T-helper 17 cell (primary cell): ENCODE data around the gene ATF3. TPM values are rescaled to one million over a fixed set of nuclear protein-coding genes. Genes with fewer than 3 reads are reported as not detected.
A peak's percentile ranks its signal among the peaks of the same experiment; 100 is the strongest.

ENCODE experiments used
- ATAC-seq: fragments of 150-1000 bp; cut with Tn5 transposase; 2 replicates; pipeline ENCODE4 v1.10.0; 2021; ENCODE audit warnings: mild to moderate bottlenecking, moderate library complexity
- DNase-seq, 3 donors: peaks; one replicate each; pipeline versions ENCODE4 v3.0.0 to v3.0.0-alpha.2; 2020 to 2021
- H3K9me3 ChIP-seq: one replicate; pipeline ENCODE4 v1.7.0; 2013; ENCODE audit warnings: low read length, mild to moderate bottlenecking; ENCODE audit not compliant: control insufficient read depth, poor library complexity, severe bottlenecking
- H3K27ac Mint-ChIP-seq: one replicate; pipeline ENCODE4 v1.8.0; 2022; ENCODE audit warnings: mild to moderate bottlenecking, moderate library complexity, mixed read lengths
- H3K27me3 Mint-ChIP-seq: one replicate; pipeline ENCODE4 v1.8.0; 2022; ENCODE audit warnings: mixed read lengths
- H3K36me3 Mint-ChIP-seq: one replicate; pipeline ENCODE4 v1.8.0; 2022; ENCODE audit warnings: low read depth, mixed read lengths
- H3K4me1 Mint-ChIP-seq: one replicate; pipeline ENCODE4 v1.8.0; 2022; ENCODE audit warnings: mild to moderate bottlenecking, mixed read lengths
- H3K4me3 Mint-ChIP-seq: one replicate; pipeline ENCODE4 v1.8.0; 2022; ENCODE audit warnings: mild to moderate bottlenecking, moderate library complexity, mixed read lengths
- total RNA-seq, 4 donors: library from RNA in 2 of 4; stranded (reverse) in 2 of 4; gene quantifications; one replicate each; pipeline ENCODE4 v1.2.3 and lab custom pipeline; 2022 to 2026

ATF3 gene
- total RNA-seq, 2 donors from 2014 or later: 53.0 to 72.5 TPM

DNA sequence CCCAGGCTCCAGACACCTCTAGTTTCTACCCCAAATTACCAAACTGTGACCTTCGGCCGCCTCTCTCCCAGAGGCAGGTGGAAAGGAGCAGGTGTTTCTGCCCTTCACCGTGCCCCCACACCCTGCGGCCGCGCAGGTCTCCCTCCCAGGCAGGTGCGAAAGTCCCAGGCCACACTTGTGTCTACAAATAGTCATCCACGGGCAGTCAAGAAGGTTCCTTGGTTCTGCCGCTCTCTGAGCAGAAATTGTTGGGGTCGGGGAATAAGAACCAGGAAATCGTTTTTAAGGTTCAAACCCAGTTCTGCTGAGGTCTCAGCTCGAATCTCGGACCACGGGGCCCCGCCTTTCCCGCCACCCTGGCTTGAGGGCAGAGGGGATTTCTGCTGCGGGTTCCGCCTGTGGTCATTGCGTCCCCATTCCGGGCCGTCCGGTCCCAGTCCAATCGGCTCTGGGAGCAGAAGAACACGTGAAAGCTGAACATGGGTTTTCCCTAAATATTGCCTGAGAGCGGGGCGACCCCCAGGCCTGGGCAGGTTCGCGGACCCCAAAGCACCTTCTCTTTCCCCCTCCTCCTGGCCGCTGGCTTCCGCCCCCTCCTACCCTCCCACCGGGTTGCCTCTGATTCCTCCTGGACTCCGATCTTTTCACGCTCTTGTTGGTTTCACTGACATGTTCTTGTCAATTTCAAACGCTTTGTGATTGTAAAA, 1.2 kb upstream of the ATF3 start:
- H3K27me3 Mint-ChIP-seq: peaks cover 70% of the 10 kb centered on the region
- no peaks in the 10 kb centered on the region for H3K36me3 Mint-ChIP-seq
- ATAC-seq (no peak), DNase-seq (peak in 1 of 3 donors; percentile 21)
- peaks cover 23% of the 10 kb centered on the region for H3K4me1 Mint-ChIP-seq
- H3K27ac Mint-ChIP-seq: peak overlapping the region; percentile 90
- no peaks in the 10 kb centered on the region for H3K9me3 ChIP-seq
- peak overlapping the region; percentile 94 for H3K4me3 Mint-ChIP-seq

DNA sequence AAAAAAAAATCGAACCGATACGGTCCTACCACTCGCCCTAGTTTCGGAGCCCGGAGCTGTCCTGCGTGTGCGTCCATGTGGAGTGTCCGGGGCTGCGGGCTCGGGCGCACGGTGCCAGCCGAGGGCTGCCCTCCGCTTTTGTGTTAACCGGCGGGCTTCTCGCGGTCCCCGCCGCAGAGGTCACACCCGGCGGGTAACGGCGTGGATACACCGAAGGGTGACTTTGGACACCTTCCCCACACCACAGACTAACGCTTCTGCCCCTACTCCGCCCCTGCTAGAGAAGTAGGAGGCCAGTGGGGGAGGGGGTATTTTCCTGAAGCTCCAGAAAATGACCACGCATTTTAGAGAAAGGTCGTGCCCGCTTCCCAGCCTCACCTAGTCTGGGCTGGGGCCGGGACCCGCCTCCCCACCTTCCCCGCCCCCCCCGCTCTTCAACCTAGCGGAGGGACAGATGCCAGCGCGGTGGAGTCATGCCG, 609 bp upstream of the ATF3 start:
- Mint-ChIP-seq H3K4me1 (peaks cover 23% of the 10 kb centered on the region), H3K27me3 (peaks cover 65% of the 10 kb centered on the region), H3K36me3 (no peaks in the 10 kb centered on the region), H3K27ac (peak overlapping the region; percentile 90), H3K4me3 (peak overlapping the region; percentile 94)
- DNase-seq (no peak), ATAC-seq (no peak)
- H3K9me3 ChIP-seq: no peaks in the 10 kb centered on the region

DNA sequence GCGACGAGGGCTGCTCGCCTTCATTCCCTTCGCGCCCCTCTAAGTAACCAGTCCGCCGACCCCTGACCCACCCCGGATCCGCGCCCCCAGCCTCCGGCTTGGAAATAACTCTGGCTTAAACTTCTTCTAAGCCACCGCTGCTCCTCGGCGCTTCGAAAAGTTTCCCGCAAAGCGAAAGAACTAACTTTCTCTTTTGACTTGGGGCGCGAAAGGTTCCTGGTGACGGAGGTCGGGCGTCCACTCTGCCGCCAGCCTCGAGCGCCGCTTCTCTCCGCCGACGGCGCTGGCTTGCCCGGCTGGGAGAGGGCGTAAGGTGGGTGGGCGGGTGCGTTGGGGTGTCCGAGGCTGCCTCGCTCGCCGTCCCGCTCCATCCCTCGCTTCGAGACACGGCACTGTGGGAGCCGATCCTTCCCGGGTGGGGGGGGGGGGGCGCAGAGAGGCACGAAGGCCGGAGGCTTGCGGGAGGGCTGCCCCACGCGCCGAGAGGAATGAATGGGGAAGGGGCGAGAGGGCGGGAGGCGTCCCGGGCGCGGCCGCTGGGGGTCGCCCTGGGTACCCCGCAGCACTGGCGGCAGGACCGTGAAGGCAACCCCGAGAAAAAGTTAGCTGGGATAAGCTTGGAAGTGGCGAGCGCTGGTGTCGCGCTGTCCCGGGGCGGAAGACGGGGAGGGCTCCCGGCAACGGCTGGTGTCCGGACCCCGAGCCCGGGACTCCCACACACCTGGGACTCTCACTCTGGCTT, 569 bp downstream of the ATF3 start:
- peak overlapping the region; percentile 90 for H3K27ac Mint-ChIP-seq
- H3K27me3 Mint-ChIP-seq: peaks cover 60% of the 10 kb centered on the region
- DNase-seq: peak; percentile 21 to 27 (median 23)

DNA sequence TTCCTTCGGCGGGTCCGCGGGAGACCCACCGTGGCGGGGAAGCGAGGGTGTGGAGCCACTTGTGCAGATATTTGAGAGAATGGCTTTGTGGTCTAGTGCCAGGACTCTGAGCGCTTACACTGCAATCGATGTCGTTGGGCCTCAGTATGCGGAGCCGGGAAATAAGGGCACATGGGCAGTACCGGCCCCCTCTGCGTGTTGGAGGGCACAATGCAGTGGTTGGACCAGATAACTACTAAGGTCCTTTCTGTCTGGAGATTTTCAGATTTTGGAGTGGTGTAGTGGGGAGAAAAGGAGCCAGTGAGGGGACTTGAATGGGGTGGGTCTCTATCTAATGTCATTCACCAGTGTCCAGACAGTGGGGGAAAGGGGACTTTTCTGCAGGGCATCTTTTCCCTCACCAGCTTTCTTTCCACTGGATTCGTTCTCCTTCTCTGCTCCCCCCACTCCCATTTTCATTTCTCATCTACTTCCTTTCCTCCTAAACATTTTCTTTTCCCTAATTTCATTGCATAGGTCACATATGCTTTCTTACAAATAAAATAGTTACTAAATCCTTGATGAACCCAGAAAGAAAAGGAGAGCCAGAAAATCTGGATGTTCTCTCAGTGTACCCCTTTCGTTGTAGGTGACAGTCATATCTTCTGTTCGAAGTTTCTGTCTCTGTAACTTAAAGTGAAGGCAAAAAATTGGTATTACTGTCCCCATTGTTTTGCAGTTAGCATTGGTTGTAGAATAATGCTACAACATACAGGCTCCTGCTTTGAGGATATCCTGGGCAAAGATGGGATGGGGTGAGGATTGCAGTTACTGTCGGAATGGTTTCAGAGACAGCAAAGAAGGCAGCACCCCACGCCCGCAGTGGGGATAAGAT, 1.4 kb downstream of the ATF3 start:
- H3K9me3 ChIP-seq: no peaks in the 10 kb centered on the region
- DNase-seq: no peak
- Mint-ChIP-seq H3K27me3 (peaks cover 52% of the 10 kb centered on the region), H3K4me1 (peaks cover 23% of the 10 kb centered on the region), H3K27ac (peak overlapping the region; percentile 54), H3K36me3 (no peaks in the 10 kb centered on the region), H3K4me3 (peak overlapping the region; percentile 94)
- no peak for ATAC-seq

More for the DNA sequence above, 569 bp downstream of the ATF3 start:
- peak; percentile 22 for ATAC-seq
- no peaks in the 10 kb centered on the region for H3K9me3 ChIP-seq
- Mint-ChIP-seq H3K4me1 (peaks cover 23% of the 10 kb centered on the region), H3K4me3 (peak overlapping the region; percentile 94), H3K36me3 (no peaks in the 10 kb centered on the region)

DNA sequence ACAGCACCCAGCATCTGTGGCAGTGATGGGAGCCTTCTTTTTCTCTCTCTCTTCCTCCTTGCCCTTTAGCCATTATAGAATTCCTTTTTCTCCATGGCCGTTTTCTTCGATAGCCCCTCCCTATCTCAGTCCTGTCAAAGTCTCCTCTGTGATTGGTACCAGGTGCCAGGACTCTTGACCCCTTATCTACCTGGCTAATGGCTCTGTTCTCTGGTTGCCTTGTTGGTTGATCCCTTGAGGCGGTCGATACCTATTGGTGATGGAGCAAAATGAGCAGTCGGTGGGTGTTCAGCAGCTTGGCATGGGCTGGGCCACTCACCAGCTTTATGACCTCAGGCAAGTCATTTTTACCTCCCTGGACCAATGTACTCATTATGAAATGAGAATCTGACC, 2.0 kb downstream of the ATF3 start:
- H3K4me3 Mint-ChIP-seq: peak overlapping the region; percentile 76
- no peak for DNase-seq
- peaks cover 45% of the 10 kb centered on the region for H3K27me3 Mint-ChIP-seq
- peaks cover 22% of the 10 kb centered on the region for H3K4me1 Mint-ChIP-seq
- no peak overlapping the region for H3K27ac Mint-ChIP-seq
- H3K36me3 Mint-ChIP-seq: no peaks in the 10 kb centered on the region
- ATAC-seq: no peak
- no peaks in the 10 kb centered on the region for H3K9me3 ChIP-seq

DNA sequence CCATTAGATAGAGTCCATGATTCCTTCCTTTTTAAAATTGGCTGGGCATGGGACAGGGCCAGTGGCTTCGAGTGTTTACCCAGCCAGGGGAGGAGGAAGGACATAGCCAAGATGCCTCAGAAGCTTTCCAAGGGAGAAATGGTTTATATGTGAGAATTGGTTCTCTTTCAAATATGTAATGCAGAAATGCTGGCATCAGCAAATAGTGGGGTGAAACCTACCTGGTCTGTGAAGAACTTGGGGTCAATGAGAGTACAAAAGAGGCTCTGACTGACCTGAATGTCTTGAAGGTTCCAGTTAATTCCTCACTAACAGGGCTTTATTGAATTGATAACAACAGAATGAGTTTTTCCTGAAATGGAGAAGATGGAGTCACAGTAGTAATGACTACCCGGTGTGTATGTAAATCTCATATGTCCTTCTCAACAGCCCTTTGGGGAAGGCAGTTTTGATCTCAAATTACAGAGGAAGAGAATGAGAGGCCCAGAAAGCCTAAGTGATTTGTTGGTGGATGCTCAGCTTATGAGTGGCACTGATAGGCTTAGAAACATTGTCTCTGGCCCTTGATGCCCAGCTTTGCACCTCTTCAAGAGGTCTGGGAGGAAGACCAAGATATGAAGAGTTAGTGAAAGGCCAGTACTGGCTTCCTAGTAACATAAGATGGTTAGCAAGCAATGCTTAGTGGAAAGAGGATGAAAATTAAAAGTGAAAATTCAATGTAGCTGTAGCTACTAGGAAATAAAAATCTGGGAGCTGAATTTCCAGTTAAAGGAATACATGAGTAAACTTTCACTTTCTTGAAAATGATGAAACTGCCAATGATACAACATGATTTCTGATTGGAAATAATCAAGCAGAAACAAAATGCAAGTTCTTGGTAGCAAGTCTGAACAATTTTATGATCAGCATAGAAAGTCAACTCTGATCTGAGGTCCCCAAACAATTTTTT, 2.7 kb downstream of the ATF3 start:
- no peak for DNase-seq
- no peak for ATAC-seq
- peak overlapping the region; percentile 76 for H3K4me3 Mint-ChIP-seq
- no peaks in the 10 kb centered on the region for H3K9me3 ChIP-seq
- H3K4me1 Mint-ChIP-seq: peaks cover 20% of the 10 kb centered on the region
- no peak overlapping the region for H3K27ac Mint-ChIP-seq
- peaks cover 38% of the 10 kb centered on the region for H3K27me3 Mint-ChIP-seq
- peaks cover 3% of the 10 kb centered on the region for H3K36me3 Mint-ChIP-seq

DNA sequence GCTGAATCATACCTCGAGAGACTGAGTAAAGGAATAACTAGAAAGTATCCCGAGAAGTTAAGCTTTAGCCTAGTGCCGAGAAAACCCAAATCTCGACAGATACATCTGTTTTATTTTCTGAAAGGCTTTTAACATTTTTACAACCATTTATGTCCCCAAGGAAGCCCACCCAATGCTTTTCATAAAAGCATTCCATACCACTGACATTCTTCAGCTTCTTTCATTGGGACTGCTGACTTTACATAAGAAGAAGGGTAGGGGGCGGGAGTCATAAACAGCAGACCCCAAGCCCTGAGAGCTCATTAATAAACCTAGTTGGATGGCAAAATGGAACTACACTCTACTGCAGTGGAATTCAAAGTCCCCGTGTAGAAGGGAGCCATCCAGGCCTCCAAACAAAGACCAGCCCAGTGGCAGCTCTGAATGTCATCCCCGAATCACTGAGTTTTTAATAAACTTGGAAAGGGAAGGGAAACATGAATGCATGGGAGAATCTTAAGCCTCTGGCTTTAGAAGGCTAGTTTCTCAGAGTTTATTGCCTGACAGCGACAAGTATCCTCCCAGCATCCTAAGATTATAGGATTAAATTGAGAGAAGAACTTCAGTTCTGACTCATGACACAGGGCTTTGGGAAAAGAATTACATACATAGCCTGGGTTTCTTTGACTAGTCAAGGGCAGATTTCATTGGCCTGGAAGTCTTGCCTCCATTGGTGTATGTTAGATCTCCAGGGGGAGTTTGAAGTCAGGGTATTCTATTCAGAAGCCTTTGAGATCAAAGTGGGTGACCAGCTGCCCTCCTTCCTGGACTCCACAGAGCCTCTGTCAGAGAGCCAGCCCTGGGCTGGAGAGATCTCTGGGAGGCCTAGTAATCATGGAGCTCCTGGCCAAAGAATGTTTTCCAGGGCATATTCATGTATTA, 3.7 kb downstream of the ATF3 start:
- H3K4me3 Mint-ChIP-seq: no peak overlapping the region
- H3K4me1 Mint-ChIP-seq: peaks cover 14% of the 10 kb centered on the region
- DNase-seq (no peak), ATAC-seq (no peak)
- H3K27ac Mint-ChIP-seq: no peak overlapping the region
- peaks cover 28% of the 10 kb centered on the region for H3K27me3 Mint-ChIP-seq
- H3K9me3 ChIP-seq: no peaks in the 10 kb centered on the region
- peaks cover 6% of the 10 kb centered on the region for H3K36me3 Mint-ChIP-seq

DNA sequence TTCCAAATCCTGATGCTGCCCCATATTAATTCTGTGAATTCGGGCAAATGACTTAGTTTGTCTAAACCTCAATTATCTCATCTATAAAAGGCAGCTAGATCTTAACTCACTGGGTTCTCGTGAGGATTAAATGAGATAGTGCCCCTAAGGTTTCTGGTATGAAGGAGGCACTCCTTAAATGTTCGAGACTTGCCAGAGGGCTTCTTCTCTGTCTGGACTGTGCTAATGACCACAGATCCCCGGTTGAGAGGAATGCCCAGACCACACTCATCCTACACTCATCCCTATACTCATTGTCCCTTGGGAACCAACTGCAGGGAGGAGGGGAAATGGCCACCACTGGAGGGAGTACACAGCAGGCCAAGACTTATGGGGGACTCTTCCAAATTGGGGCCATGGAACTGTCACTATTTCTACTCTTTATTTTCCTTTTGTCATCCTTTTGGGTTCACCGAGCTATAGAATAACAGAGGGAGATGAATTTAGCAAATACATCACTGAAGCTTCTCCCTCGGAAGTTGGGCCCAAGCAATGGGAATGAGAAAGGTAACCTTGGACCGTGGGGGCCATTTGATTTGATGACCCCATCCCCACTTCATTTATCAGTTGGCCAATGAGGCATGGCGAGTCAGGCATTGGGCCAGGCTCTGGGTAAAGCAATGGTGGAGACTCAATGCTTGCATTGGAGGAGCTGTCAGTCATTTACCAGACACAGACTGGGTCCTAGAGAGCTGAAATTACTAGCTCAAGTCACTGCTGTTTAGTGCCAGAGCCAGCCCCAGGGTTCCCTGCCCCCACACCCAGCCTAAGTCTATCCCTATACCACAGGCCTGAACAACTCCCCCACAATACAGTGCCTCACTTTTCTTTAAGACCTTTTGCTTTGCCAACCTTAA, 5.1 kb downstream of the ATF3 start:
- peaks cover 8% of the 10 kb centered on the region for H3K4me1 Mint-ChIP-seq
- peaks cover 6% of the 10 kb centered on the region for H3K36me3 Mint-ChIP-seq
- ATAC-seq (no peak), DNase-seq (no peak)
- H3K9me3 ChIP-seq: no peaks in the 10 kb centered on the region
- no peak overlapping the region for H3K4me3 Mint-ChIP-seq
- H3K27ac Mint-ChIP-seq: no peak overlapping the region
- H3K27me3 Mint-ChIP-seq: peaks cover 21% of the 10 kb centered on the region

DNA sequence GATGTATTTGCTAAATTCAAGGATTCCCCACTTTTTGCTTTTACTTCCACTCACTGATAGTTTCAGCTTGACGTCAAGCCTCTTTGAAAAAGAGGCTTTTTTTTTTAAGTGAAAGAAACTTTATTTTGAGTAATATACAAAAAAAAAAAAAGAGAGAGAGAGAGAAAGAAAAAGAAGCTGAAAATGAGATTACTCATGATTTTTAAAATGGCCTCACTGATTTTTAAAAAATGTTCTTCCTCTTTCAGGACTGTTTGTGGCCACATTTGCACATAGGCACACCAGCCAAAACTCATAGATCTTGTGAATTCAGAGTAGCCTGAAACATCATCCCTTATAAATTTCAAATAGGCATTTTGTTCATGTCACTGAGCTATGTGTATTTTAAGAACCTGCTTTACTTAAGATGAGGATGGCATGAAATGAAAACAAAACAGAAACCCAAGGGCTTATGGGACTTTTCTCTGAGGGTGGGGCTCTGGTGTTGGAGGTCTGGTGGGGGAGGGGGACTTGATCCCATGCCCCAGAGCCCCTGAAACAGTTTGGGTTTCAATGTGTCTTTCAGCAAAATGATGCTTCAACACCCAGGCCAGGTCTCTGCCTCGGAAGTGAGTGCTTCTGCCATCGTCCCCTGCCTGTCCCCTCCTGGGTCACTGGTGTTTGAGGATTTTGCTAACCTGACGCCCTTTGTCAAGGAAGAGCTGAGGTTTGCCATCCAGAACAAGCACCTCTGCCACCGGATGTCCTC, 6.1 kb downstream of the ATF3 start:
- ATAC-seq (no peak), DNase-seq (no peak)
- Mint-ChIP-seq H3K4me3 (no peak overlapping the region), H3K4me1 (peaks cover 7% of the 10 kb centered on the region), H3K27me3 (peaks cover 24% of the 10 kb centered on the region), H3K27ac (no peak overlapping the region), H3K36me3 (peaks cover 6% of the 10 kb centered on the region)
- H3K9me3 ChIP-seq: no peaks in the 10 kb centered on the region

DNA sequence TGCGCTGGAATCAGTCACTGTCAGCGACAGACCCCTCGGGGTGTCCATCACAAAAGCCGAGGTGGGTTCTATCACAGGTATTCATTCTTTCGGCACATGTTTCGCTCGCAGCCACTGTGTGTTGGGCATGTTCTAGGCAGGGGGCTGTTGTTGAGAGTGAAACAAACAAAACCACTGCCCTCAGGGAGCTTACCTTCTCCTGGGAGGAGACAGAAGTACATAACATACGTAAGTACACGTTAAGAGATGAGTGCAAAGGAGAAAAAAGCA, 6.6 kb downstream of the ATF3 start:
- Mint-ChIP-seq H3K36me3 (peaks cover 6% of the 10 kb centered on the region), H3K4me1 (peaks cover 2% of the 10 kb centered on the region), H3K27ac (no peak overlapping the region), H3K27me3 (peaks cover 19% of the 10 kb centered on the region), H3K4me3 (no peak overlapping the region)
- no peaks in the 10 kb centered on the region for H3K9me3 ChIP-seq
- DNase-seq (no peak), ATAC-seq (no peak)
